Smooth muscle cell (in vitro differentiated cells): ENCODE data around the gene SH2D3C. TPM values are rescaled to one million over a fixed set of nuclear protein-coding genes. Genes with fewer than 3 reads are reported as not detected.

Experiments
- DNase-seq: peaks from one replicate; lab custom pipeline; 2025; ENCODE audit not compliant: unreplicated experiment; lab: John Stamatoyannopoulos, UW
- H2AFZ ChIP-seq: fragments of 200-600 bp; sonication (generic); 2 replicates; pipeline ENCODE4 v1.6.0; 2016; ENCODE audit warnings: antibody characterized with exemption, low read depth, mild to moderate bottlenecking
- H3F3A ChIP-seq: fragments of 200-600 bp; sonication (generic); 2 replicates; pipeline ENCODE4 v1.6.0; 2017; ENCODE audit warnings: antibody characterized with exemption, low read depth
- H3K27ac ChIP-seq: fragments of 200-600 bp; sonication (generic); 2 replicates; pipeline ENCODE4 v1.5.1; 2016; ENCODE audit warnings: low read depth, mild to moderate bottlenecking
- H3K27me3 ChIP-seq: fragments of 200-600 bp; sonication (generic); 2 replicates; pipeline ENCODE4 v1.6.1; 2016; ENCODE audit warnings: low read depth, mild to moderate bottlenecking
- H3K36me3 ChIP-seq: fragments of 200-600 bp; sonication (generic); 2 replicates; pipeline ENCODE4 v1.5.1; 2016; ENCODE audit warnings: low read depth
- H3K4me1 ChIP-seq: fragments of 200-600 bp; sonication (generic); 2 replicates; pipeline ENCODE4 v1.5.1; 2016; ENCODE audit warnings: low read depth
- H3K4me2 ChIP-seq: fragments of 200-600 bp; sonication (generic); 2 replicates; pipeline ENCODE4 v1.6.0; 2016; ENCODE audit warnings: mild to moderate bottlenecking
- H3K4me3 ChIP-seq: fragments of 200-600 bp; sonication (generic); 2 replicates; pipeline ENCODE4 v1.5.1; 2016; ENCODE audit warnings: mild to moderate bottlenecking
- H3K79me2 ChIP-seq: fragments of 200-600 bp; sonication (generic); 2 replicates; pipeline ENCODE4 v1.6.0; 2016; ENCODE audit warnings: low read depth, mild to moderate bottlenecking
- H3K9ac ChIP-seq: fragments of 200-600 bp; sonication (generic); 2 replicates; pipeline ENCODE4 v1.6.0; 2016; ENCODE audit warnings: low read depth
- H3K9me3 ChIP-seq: fragments of 200-600 bp; sonication (generic); replicated peaks from 2 replicates; pipeline ENCODE4 v1.5.1; 2016; ENCODE audit warnings: low read depth
- H4K20me1 ChIP-seq: fragments of 200-600 bp; sonication (generic); 2 replicates; pipeline ENCODE4 v1.6.0; 2016; ENCODE audit warnings: low read depth
- CTCF ChIP-seq: fragments of 200-600 bp; sonication (generic); IDR thresholded peaks from 2 replicates; pipeline ENCODE4 v1.5.1; 2017; ENCODE audit warnings: borderline replicate concordance, mild to moderate bottlenecking, antibody characterized with exemption; ENCODE audit not compliant: insufficient read depth, poor library complexity, severe bottlenecking
- WGBS: methylation state at CpG from one replicate; pipeline ENCODE4 v1.1.7; 2016; ENCODE audit warnings: low lambda C conversion rate; 5-methylcytosine and 5-hydroxymethylcytosine counted together
- polyA plus RNA-seq: library from polyadenylated mRNA; unstranded; fragments of >200 nt; fragmentation: Nextera tagmentation; extraction: Ambion mirVana; gene quantifications from 2 replicates; pipeline ENCODE4 v1.2.1, GENCODE V29; 2016
- total RNA-seq: library from RNA; depleted of rRNA; stranded (reverse); fragments of >200 nt; gene quantifications from 2 replicates; pipeline ENCODE4 v1.2.3, GENCODE V29; 2014

The SH2D3C gene
- total and polyA plus RNA-seq, 2 experiments from 2014 or later: 0.54 TPM; not detected in 1

- Histone ChIP-seq H3K36me3 (no peaks in the 10 kb centered on the region), H2AFZ (no peak overlapping the region), H3K27me3 (no peaks in the 10 kb centered on the region), H3K4me1 (peaks cover 8% of the 10 kb centered on the region), H3K9ac (no peak overlapping the region), H3K4me3 (no peak overlapping the region), H3F3A (no peaks in the 10 kb centered on the region), H3K9me3 (no peaks in the 10 kb centered on the region), H3K4me2 (no peak overlapping the region), H3K79me2 (no peaks in the 10 kb centered on the region), H4K20me1 (no peaks in the 10 kb centered on the region), H3K27ac (no peak overlapping the region)
- 95% methylated on average over 10 of the region's 10 CpGs for WGBS
- DNase-seq: no peak
- no peak for TF ChIP-seq CTCF
Observed at GRCh38 chr9:127773981-127774380, 4.5 kb downstream of the SH2D3C start.

- H3K79me2 ChIP-seq: no peaks in the 10 kb centered on the region
- H3K36me3 ChIP-seq: no peaks in the 10 kb centered on the region
- WGBS: 82% methylated on average over 3 of the region's 3 CpGs
- no peak for DNase-seq
- H3K27me3 ChIP-seq: no peaks in the 10 kb centered on the region
- H3K4me1 ChIP-seq: peaks cover 8% of the 10 kb centered on the region
- H2AFZ ChIP-seq: no peak overlapping the region
- no peak overlapping the region for H3K4me2 ChIP-seq
- no peaks in the 10 kb centered on the region for H3K9me3 ChIP-seq
- no peak overlapping the region for H3K4me3 ChIP-seq
- no peak for TF ChIP-seq CTCF
- no peaks in the 10 kb centered on the region for H3F3A ChIP-seq
- H3K27ac ChIP-seq: no peak overlapping the region
- no peak overlapping the region for H3K9ac ChIP-seq
- no peaks in the 10 kb centered on the region for H4K20me1 ChIP-seq
Observed at GRCh38 chr9:127773272-127773671, 5.2 kb downstream of the SH2D3C start.

- WGBS: 98% methylated on average over 5 of the region's 5 CpGs
- H3K9me3 ChIP-seq: no peaks in the 10 kb centered on the region
Observed at GRCh38 chr9:127772603-127773002, 5.9 kb downstream of the SH2D3C start.

More at GRCh38 chr9:127772603-127773002, 5.9 kb downstream of the SH2D3C start:
- no peak overlapping the region for H2AFZ ChIP-seq
- H3F3A ChIP-seq: no peaks in the 10 kb centered on the region
- no peak for TF ChIP-seq CTCF
- H3K4me3 ChIP-seq: no peak overlapping the region
- no peaks in the 10 kb centered on the region for H4K20me1 ChIP-seq
- DNase-seq: no peak
- H3K27me3 ChIP-seq: no peaks in the 10 kb centered on the region
- H3K4me1 ChIP-seq: peaks cover 8% of the 10 kb centered on the region
- H3K36me3 ChIP-seq: no peaks in the 10 kb centered on the region
- H3K4me2 ChIP-seq: no peak overlapping the region
- no peaks in the 10 kb centered on the region for H3K79me2 ChIP-seq
- no peak overlapping the region for H3K27ac ChIP-seq
- H3K9ac ChIP-seq: no peak overlapping the region
